Spleen (tissue), 11 donors: ENCODE measurements around the gene GGNBP2. TPM values are rescaled to one million over a fixed set of nuclear protein-coding genes. Genes with fewer than 3 reads are reported as not detected.
A peak's percentile ranks its signal among the peaks of the same experiment; 100 is the strongest.

Source experiments
- DNase-seq: peaks from one replicate; pipeline ENCODE4 v3.0.0-alpha.2; 2020
- H3K27ac ChIP-seq, 8 donors: fragments of 200-600 bp; sonication (generic) in 7 of 8; 1 replicate in 4 of 8; 2 replicates in 4 of 8; pipeline versions ENCODE4 v1.5.0 to v1.8.0; 2016 to 2021; ENCODE audit warnings: inconsistent platforms in 4 of 8, mild to moderate bottlenecking in 4 of 8, moderate library complexity in 1 of 8
- H3K27me3 ChIP-seq, 7 donors: fragments of 200-600 bp; sonication (generic) in 6 of 7; replicated peaks in 1 of 7; 1 replicate in 4 of 7; 2 replicates in 3 of 7; pipeline versions ENCODE4 v1.5.0 to v1.8.0; 2016 to 2021; ENCODE audit warnings: inconsistent platforms in 3 of 7, mild to moderate bottlenecking in 1 of 7
- H3K36me3 ChIP-seq, 6 donors: fragments of 200-600 bp; sonication (generic) in 5 of 6; 1 replicate in 4 of 6; 2 replicates in 2 of 6; pipeline versions ENCODE4 v1.5.0 to v1.8.0; 2016 to 2021; ENCODE audit warnings: inconsistent platforms in 2 of 6
- H3K4me1 ChIP-seq, 6 donors: fragments of 200-600 bp; sonication (generic) in 5 of 6; 1 replicate in 3 of 6; 2 replicates in 3 of 6; pipeline versions ENCODE4 v1.5.0 to v1.8.0; 2016 to 2021; ENCODE audit warnings: inconsistent platforms in 3 of 6
- H3K4me3 ChIP-seq, 8 donors: fragments of 200-600 bp; sonication (generic) in 7 of 8; 1 replicate in 4 of 8; 2 replicates in 4 of 8; pipeline versions ENCODE4 v1.5.0 to v1.8.0; 2016 to 2021; ENCODE audit warnings: inconsistent platforms in 4 of 8, mild to moderate bottlenecking in 4 of 8, moderate library complexity in 2 of 8
- H3K9me3 ChIP-seq, 8 donors: fragments of 200-600 bp; sonication (generic) in 7 of 8; 1 replicate in 4 of 8; 2 replicates in 4 of 8; pipeline versions ENCODE4 v1.5.0 to v1.8.0; 2016 to 2021; ENCODE audit warnings: inconsistent platforms in 4 of 8
- POLR2A ChIP-seq, 3 donors: fragments of 450-650 bp; IDR thresholded peaks; one replicate each; pipeline ENCODE4 v1.5.1; 2017; ENCODE audit warnings: antibody characterized with exemption in 3 of 3, mild to moderate bottlenecking in 1 of 3
- POLR2AphosphoS5 ChIP-seq, 3 donors: sonication (generic); formaldehyde crosslinking; IDR thresholded peaks; one replicate each; pipeline ENCODE4 v1.5.1; 2017; ENCODE audit warnings: antibody characterized with exemption in 3 of 3
- WGBS, 5 donors: extraction: QIAGEN DNeasy Blood & Tissue Kit in 3 of 5; methylation state at CpG; one replicate each; pipeline versions ENCODE4 v1.1.5 to v1.1.7; 2013 to 2018; 5-methylcytosine and 5-hydroxymethylcytosine counted together
- intact Hi-C: fragments of 100-400 bp; cut with DNase I; formaldehyde crosslinking; loops from one replicate; pipeline ENCODE4 v1.15.0; 2023; ENCODE audit warnings: low total_unique reads
- polyA plus RNA-seq, 3 donors: library from polyadenylated mRNA; stranded (reverse); fragments of 200-250 nt; gene quantifications; one replicate each; pipeline ENCODE4 v1.2.1, GENCODE V29; 2013
- total RNA-seq, 7 donors: library from RNA; depleted of rRNA in 3 of 7; stranded (reverse); fragments of >200 nt in 3 of 7; fragmentation: NEBNext Ultra II Directional in 4 of 7; extraction: Animal tissue kit (Norgen Biotek cat#: 25700) in 4 of 7; gene quantifications; one replicate each; pipeline versions ENCODE4 v1.1.0 to v1.2.1, GENCODE V29; 2016 to 2021
- TF ChIP-seq, protein P1 (sequence below), 11 experiments: fragments of 200-600 bp in 7 of 11; fragments of 450-650 bp in 4 of 11; sonication (generic) in 4 of 11; IDR thresholded peaks in 8 of 11; conservative IDR thresholded peaks in 3 of 11; 1 replicate in 7 of 11; 2 replicates in 4 of 11; pipeline versions ENCODE4 v1.4.0 to v1.8.0; 2016 to 2021; ENCODE audit warnings: antibody characterized with exemption in 11 of 11, inconsistent platforms in 4 of 11, mild to moderate bottlenecking in 1 of 11
- donor health status: healthy with polysubstance abuse.
- donor health status: DM: no; HTN: no; CAD: no; lungs with moderate emphysema.
- donor health status: DM: no; HTN: no; CAD: no.
- donor health status: Bipolar disorder and iron deficiency.
- donor health status: healthy.
- donor health status: DM: no; HTN: no; CAD: no.
- donor health status: DM: yes; HTN: yes; CAD: no.

Gene GGNBP2
- total and polyA plus RNA-seq, 10 donors: 60.8 to 123 (median 88.5) TPM

DNA sequence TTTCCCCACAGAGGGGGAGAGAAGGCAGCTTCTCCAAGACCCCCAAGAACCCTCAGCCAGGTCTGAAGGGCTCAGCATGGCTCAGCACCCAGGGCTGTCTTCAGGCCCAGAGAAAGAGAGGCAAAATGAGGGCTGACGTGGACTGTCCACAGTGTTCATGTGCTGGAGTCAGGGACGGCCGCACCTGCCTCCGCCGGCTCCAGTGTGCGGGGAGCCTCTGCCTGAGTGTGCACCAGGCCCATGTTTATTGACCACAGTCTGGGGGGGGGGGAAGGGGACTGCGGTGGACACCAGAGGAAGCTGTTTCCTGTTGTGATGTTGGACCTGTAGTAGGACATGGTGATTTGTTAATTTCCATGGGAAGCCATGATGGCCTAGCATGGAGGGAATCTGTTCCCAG is 63.6 kb downstream of the GGNBP2 start:
- 80 to 94% (median 88%) methylated on average over 6 to 7 of the region's 7 CpGs for WGBS, 5 donors
- Histone ChIP-seq H3K36me3 (peaks cover 0 to 17% (median 3%) of the 10 kb centered on the region in 6 donors), H3K27ac (no peak overlapping the region), H3K4me3 (no peak overlapping the region), H3K4me1 (peaks cover 2 to 40% (median 19%) of the 10 kb centered on the region in 6 donors), H3K27me3 (no peaks in the 10 kb centered on the region), H3K9me3 (no peaks in the 10 kb centered on the region)
- TF ChIP-seq POLR2AphosphoS5 (IDR thresholded peaks at IDR 0.05): no peak
- TF ChIP-seq, protein P1, sequence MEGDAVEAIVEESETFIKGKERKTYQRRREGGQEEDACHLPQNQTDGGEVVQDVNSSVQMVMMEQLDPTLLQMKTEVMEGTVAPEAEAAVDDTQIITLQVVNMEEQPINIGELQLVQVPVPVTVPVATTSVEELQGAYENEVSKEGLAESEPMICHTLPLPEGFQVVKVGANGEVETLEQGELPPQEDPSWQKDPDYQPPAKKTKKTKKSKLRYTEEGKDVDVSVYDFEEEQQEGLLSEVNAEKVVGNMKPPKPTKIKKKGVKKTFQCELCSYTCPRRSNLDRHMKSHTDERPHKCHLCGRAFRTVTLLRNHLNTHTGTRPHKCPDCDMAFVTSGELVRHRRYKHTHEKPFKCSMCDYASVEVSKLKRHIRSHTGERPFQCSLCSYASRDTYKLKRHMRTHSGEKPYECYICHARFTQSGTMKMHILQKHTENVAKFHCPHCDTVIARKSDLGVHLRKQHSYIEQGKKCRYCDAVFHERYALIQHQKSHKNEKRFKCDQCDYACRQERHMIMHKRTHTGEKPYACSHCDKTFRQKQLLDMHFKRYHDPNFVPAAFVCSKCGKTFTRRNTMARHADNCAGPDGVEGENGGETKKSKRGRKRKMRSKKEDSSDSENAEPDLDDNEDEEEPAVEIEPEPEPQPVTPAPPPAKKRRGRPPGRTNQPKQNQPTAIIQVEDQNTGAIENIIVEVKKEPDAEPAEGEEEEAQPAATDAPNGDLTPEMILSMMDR (IDR thresholded peaks at IDR 0.05 in 8 of 11, conservative IDR thresholded peaks at IDR 0.05 in 3 of 11): no peak
- TF ChIP-seq POLR2A (IDR thresholded peaks at IDR 0.05): no peak
- intact Hi-C loops: no loop called here
- no peak for DNase-seq

DNA sequence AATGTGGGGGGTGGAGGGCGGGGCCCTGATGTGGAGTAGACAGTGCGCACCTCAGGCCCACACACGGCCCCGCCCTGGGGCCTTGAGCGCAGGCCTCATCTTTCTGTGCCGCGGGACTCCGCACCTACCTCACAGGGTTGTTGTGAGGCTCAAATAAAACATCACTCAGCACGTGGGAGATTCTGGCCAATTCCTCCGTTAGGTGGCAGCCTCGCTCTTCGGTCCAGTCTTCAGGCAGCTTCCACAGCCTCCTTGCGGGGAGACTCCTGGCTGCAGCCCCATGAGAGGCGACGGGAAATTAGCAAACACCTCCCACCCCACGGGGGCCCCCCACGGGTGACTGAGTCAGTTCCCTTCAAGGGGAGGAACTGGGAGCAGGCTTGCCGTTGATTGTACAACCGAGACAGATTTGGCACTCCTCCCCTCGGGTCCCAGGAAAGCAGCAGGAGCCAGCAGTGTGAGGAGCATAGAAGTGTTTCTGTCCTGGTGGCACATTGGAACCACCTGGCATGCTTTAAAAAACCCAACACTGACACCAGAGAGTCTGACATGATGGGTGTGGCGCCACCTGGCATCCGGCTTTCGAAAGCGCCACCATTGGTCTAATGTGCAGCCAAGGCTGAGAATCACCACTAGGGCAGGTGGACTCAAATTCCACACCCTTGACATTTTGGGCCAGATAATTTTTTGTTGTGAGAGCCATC is 64.2 kb downstream of the GGNBP2 start:
- H3K4me3 ChIP-seq: no peak overlapping the region
- peaks cover 0 to 33% (median 12%) of the 10 kb centered on the region in 6 donors for H3K4me1 ChIP-seq
- WGBS, 5 donors: 46 to 64% (median 56%) methylated on average over 17 to 24 of the region's 24 CpGs
- TF ChIP-seq, protein P1 (IDR thresholded peaks at IDR 0.05 in 8 of 11, conservative IDR thresholded peaks at IDR 0.05 in 3 of 11): peak in 3 of 11 experiments; percentile 9 to 36 (median 18)
- no peak for TF ChIP-seq POLR2AphosphoS5 (IDR thresholded peaks at IDR 0.05)
- H3K9me3 ChIP-seq: no peaks in the 10 kb centered on the region
- DNase-seq: no peak
- H3K27ac ChIP-seq: no peak overlapping the region
- no peaks in the 10 kb centered on the region for H3K27me3 ChIP-seq
- intact Hi-C loops: no loop called here
- peaks cover 0 to 17% (median 3%) of the 10 kb centered on the region in 6 donors for H3K36me3 ChIP-seq

DNA sequence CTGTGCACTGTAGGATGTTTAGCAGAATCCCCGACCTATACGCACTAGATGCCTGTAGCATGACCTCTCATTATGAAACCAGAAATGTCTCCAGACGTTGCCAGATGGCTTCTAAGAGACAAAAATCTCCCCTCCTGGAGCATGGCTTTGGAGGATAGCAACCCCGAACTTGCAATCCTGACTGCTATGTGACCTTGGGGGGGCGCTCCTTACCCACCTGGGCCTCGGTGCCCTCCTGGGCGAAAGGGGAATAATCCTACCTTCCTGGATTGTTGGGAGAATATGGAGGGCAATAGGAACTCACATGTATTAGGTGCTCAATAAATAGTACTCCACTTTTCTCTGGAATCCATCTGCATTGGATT is 64.8 kb downstream of the GGNBP2 start:
- Histone ChIP-seq H3K4me1 (peaks cover 0 to 28% (median 10%) of the 10 kb centered on the region in 6 donors), H3K36me3 (peaks cover 0 to 17% (median 3%) of the 10 kb centered on the region in 6 donors), H3K27me3 (no peaks in the 10 kb centered on the region), H3K4me3 (no peak overlapping the region), H3K9me3 (no peaks in the 10 kb centered on the region), H3K27ac (no peak overlapping the region)
- TF ChIP-seq, protein P1 (IDR thresholded peaks at IDR 0.05 in 8 of 11, conservative IDR thresholded peaks at IDR 0.05 in 3 of 11): no peak
- intact Hi-C loops: no loop called here
- WGBS, 5 donors: 76 to 90% (median 82%) methylated on average over 7 of the region's 7 CpGs
- no peak for DNase-seq

DNA sequence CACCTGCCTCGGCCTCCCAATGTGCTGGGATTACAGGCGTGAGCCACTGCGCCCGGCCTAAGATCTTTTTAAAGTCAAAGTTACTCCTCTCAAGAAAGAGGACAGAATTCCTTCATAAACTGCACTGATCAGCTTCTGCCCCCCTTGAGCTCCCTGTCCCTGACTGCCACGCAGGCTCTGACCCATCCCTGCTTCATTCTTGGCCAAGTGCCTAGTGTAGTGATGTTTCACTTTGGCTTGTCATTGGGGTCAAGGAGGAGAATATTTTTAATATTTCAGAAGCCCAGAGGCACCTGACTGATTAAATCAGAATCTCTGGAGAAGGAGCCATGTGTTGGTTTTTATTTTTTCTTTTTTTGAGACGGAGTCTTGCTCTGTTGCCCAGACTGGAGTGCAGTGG is 65.8 kb downstream of the GGNBP2 start:
- H3K27ac ChIP-seq: no peak overlapping the region
- intact Hi-C loops: no loop called here
- TF ChIP-seq POLR2A (IDR thresholded peaks at IDR 0.05) (no peak), POLR2AphosphoS5 (IDR thresholded peaks at IDR 0.05) (no peak)
- TF ChIP-seq, protein P1 (IDR thresholded peaks at IDR 0.05 in 8 of 11, conservative IDR thresholded peaks at IDR 0.05 in 3 of 11): no peak
- no peak for DNase-seq
- peaks cover 0 to 17% (median 3%) of the 10 kb centered on the region in 6 donors for H3K36me3 ChIP-seq
- H3K9me3 ChIP-seq: no peaks in the 10 kb centered on the region
- H3K4me3 ChIP-seq: no peak overlapping the region
- peaks cover 0 to 19% (median 7%) of the 10 kb centered on the region in 6 donors for H3K4me1 ChIP-seq
- 75 to 81% (median 80%) methylated on average over 6 of the region's 6 CpGs for WGBS, 5 donors
- no peaks in the 10 kb centered on the region for H3K27me3 ChIP-seq
